ENCODE measurements around the gene IFT27.

- TF ChIP-seq CTCF (optimal IDR thresholded peaks at IDR 0.05 in 1 of 3, IDR thresholded peaks at IDR 0.05 in 1 of 3, conservative IDR thresholded peaks at IDR 0.05 in 1 of 3; ENCODE audit: extremely low read depth in 1 of 3, insufficient read depth in 2 of 3, low read length in 3 of 3) = no peak
- no peak for TF ChIP-seq EZH2 (IDR thresholded peaks at IDR 0.05; ENCODE audit: low read length)
These were observed 3.5 kb downstream of the IFT27 start for GRCh38 chr22:36772451-36772850.
